Uterus (tissue), 2 donors: ENCODE measurements around the gene B3GNT9.

Source experiments
- POLR2A ChIP-seq, 2 donors: fragments of 450-650 bp; IDR thresholded peaks; one replicate each; pipeline ENCODE4 v1.6.1; 2016; ENCODE audit warnings: antibody characterized with exemption in 2 of 2, mild to moderate bottlenecking in 1 of 2, moderate library complexity in 1 of 2
- TF ChIP-seq, protein P1 (sequence below), 4 experiments: fragments of 200-600 bp in 2 of 4; fragments of 450-650 bp in 2 of 4; sonication (generic) in 2 of 4; IDR thresholded peaks; one replicate each; pipeline ENCODE4 v1.5.1; 2016 to 2019; ENCODE audit warnings: antibody characterized with exemption in 4 of 4, mild to moderate bottlenecking in 2 of 4, moderate library complexity in 1 of 4

DNA sequence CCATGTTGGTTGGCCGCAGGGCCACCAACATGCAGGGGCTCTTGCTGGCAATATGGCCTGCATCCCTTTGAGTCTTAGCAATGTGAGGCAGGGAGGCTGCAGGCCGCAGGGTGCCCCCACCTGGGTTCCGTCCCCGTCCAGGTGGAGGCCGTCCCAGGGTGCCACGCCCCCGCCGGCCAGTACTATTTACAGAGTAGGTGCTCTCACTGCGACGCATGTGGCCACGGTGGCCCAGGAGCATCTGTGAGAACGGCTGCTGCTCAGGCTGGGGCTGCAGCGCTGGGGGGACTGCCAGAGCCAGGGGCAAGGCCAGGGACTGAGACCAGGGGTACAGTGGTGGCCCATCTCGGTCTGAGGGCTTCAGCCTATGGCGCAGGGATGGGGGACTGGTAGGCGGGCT is 29.4 kb upstream of the B3GNT9 start:
- TF ChIP-seq, protein P1, sequence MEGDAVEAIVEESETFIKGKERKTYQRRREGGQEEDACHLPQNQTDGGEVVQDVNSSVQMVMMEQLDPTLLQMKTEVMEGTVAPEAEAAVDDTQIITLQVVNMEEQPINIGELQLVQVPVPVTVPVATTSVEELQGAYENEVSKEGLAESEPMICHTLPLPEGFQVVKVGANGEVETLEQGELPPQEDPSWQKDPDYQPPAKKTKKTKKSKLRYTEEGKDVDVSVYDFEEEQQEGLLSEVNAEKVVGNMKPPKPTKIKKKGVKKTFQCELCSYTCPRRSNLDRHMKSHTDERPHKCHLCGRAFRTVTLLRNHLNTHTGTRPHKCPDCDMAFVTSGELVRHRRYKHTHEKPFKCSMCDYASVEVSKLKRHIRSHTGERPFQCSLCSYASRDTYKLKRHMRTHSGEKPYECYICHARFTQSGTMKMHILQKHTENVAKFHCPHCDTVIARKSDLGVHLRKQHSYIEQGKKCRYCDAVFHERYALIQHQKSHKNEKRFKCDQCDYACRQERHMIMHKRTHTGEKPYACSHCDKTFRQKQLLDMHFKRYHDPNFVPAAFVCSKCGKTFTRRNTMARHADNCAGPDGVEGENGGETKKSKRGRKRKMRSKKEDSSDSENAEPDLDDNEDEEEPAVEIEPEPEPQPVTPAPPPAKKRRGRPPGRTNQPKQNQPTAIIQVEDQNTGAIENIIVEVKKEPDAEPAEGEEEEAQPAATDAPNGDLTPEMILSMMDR (IDR thresholded peaks at IDR 0.05): no peak
- TF ChIP-seq POLR2A (IDR thresholded peaks at IDR 0.05): no peak
